NCI-H460 (cell line): ENCODE measurements around the gene KRTAP4-9. TPM values are rescaled to one million over a fixed set of nuclear protein-coding genes. Genes with fewer than 3 reads are reported as not detected.
"Not testable (repeated sequence)": the region's sequence is repeated elsewhere in the genome, so short reads cannot be mapped to it uniquely, and the experiment has no call there.

Experiments
- DNase-seq: peaks from one replicate; pipeline ENCODE4 v3.0.0-alpha.2; 2016; ENCODE audit warnings: low read depth; ENCODE audit errors: extremely low read depth
- total RNA-seq: library from RNA; depleted of rRNA; stranded (reverse); fragments of >200 nt; shearing (Covaris generic); gene quantifications from 2 replicates; pipeline ENCODE4 v1.2.3, GENCODE V29; 2014

Gene KRTAP4-9
- total RNA-seq, 1 experiment from 2014 or later = not detected

- DNase-seq = no peak
Measured at GRCh38 chr17:41125064-41125463, 19.9 kb downstream of the KRTAP4-9 start.

- DNase-seq = no peak
Measured at GRCh38 chr17:41126412-41126811, 21.2 kb downstream of the KRTAP4-9 start.

- no peak for DNase-seq
Measured at GRCh38 chr17:41127371-41127770, 22.2 kb downstream of the KRTAP4-9 start.

GRCh38 chr17:41131979-41132378 lies 26.8 kb downstream of the KRTAP4-9 start:
- no peak for DNase-seq

DNA sequence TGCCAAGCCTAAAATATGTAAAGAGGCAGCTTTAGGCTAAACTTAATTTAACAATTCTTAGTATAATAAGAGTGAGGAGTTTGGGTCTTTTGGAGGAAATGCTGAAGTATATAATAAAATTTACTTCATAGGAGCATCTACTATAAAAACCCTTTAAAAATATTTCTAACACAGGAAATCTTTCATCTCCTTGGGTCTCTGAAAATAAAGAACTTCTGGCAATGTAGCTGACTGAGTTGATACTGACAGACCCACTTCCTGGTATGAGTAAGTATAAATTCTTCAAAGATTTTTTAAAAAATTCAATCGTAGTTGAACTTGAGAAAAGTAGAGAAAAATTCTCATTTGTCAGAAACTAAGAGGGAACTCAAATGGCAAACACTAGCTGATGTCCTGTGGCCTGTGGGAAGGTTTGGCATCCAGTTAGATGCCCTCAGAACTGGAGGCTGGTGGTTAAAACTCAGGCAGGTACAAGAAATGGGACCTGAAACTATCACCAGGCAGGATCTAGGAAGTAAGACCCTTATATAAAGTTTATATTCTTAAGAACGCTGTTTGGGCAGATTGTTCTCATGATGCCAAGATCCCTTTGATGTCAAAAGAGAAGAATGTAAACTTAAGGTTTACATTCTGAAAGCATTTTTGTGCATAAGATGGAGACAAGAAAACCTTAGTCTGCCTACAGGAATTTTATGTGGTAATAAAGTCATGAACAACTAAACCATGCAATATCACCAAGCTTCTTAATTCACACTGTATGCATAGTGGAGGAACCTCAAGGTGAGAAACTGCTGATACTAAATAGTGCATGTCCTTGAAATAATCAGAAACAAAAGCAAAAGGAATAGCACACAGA lies 28.9 kb downstream of the KRTAP4-9 start:
- DNase-seq = no peak

DNA sequence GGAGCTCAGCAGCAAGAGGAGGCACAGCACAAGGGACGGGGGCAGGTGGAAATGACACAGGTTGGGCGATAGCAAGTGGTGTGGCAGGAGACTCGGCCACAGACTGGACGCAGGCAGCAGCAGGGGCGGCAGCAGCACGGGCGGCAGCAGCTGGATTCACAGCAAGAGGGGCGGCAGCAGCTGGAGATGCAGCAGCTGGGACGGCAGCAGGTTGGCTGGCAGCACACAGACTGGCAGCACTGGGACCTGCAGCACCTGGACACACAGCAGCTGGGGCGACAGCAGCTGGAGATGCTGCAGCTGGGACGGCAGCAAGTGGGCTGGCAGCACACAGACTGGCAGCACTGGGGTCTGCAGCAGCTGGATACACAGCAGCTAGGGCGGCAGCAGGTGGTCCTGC lies 34.7 kb downstream of the KRTAP4-9 start:
- DNase-seq = not testable (repeated sequence)

GRCh38 chr17:41140360-41141131 lies 35.4 kb downstream of the KRTAP4-9 start, which contains the start of gene KRTAP4-6:
TSS of gene KRTAP4-6 (minus strand) at chr17:41140544. CDS start at chr17:41140487, 57 bp downstream.
- no peak for DNase-seq

- DNase-seq = no peak
Measured at GRCh38 chr17:41141361-41141760, 36.2 kb downstream of the KRTAP4-9 start.

- no peak for DNase-seq
Measured at GRCh38 chr17:41144846-41145245, 39.7 kb downstream of the KRTAP4-9 start.

DNA sequence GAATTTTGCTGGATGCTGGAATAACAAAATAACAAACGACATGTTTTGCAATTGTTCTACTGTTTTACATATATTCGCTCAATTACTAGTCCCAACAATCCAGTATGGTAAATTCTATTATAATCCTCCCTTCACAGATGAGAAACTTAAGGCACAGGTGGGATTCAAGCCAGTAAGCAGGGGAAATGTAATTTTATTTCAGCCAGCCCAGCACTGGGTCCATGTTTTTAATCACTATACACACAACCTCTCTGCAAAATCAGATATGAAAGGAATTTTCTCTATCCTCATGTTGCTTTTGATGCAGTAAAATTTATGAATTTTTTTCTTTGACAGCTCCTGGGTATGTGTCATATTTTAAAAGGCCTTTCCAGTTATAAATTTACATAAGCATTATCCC lies 40.1 kb downstream of the KRTAP4-9 start:
- no peak for DNase-seq

GRCh38 chr17:41147531-41148204 lies 42.5 kb downstream of the KRTAP4-9 start:
- DNase-seq = no peak

GRCh38 chr17:41148971-41149651 lies 43.9 kb downstream of the KRTAP4-9 start:
- not testable (repeated sequence) for DNase-seq

DNA sequence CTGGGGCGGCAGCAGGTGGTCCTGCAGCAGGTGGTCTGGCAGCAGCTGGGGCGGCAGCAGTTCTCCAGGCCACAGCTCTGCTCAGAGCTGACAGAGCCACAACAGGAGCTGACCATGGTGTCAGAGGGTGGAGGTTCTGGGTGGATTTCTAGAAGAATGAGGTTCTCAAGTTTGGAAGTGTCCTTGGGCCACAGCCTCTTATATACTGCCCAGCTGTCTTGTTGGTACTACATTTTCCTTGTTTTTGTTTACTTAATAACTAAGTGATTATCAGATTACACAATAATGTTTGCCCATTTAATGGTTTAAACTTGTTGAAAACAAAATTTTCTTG lies 44.4 kb downstream of the KRTAP4-9 start, which contains the start of gene KRTAP4-5:
TSS of gene KRTAP4-5 (minus strand) at position 174 of the 334 bp plus-strand sequence. CDS start at position 116, 58 bp downstream.
- DNase-seq = no peak

DNA sequence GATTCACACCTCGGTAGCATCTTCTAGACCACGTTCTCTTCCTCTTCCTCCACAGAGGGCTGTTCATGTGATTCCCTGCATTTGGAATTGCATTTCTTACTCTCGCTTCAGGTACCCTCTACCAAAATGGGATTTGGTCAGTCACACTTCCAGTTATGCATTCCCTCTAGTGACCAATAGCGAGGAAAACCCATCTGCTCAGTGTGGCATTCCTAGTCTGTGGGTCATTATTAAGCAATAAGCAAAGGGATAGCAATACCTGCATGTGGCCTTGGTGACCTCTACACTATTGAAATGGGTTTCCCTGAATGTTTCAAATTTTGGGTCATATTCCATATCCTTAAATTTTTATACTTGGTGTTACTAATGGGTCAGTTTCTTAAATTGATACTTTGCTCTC lies 44.8 kb downstream of the KRTAP4-9 start:
- no peak for DNase-seq

GRCh38 chr17:41151525-41151924 lies 46.3 kb downstream of the KRTAP4-9 start:
- DNase-seq = no peak

GRCh38 chr17:41153856-41154255 lies 48.7 kb downstream of the KRTAP4-9 start:
- DNase-seq = no peak
